Transverse colon (tissue), 4 donors: ENCODE measurements around the gene MGMT. TPM values are rescaled to one million over a fixed set of nuclear protein-coding genes. Genes with fewer than 3 reads are reported as not detected.
"Not testable (repeated sequence)": the region's sequence is repeated elsewhere in the genome, so short reads cannot be mapped to it uniquely, and the experiment has no call there.

Source experiments
- DNase-seq: peaks from one replicate; pipeline ENCODE4 v3.0.0-alpha.2; 2019
- H3K27ac ChIP-seq, 4 donors: fragments of 200-600 bp; sonication (generic); 2 replicates each; pipeline ENCODE4 v1.5.1; 2016 to 2018; ENCODE audit warnings: inconsistent platforms in 4 of 4
- H3K27me3 ChIP-seq: fragments of 200-600 bp; sonication (generic); 2 replicates; pipeline ENCODE4 v1.5.1; 2017; ENCODE audit warnings: inconsistent platforms
- H3K36me3 ChIP-seq, 4 donors: fragments of 200-600 bp; sonication (generic); 2 replicates each; pipeline ENCODE4 v1.5.1; 2017 to 2019; ENCODE audit warnings: inconsistent platforms in 4 of 4
- H3K4me1 ChIP-seq, 4 donors: fragments of 200-600 bp; sonication (generic); 2 replicates each; pipeline ENCODE4 v1.5.1; 2017 to 2020; ENCODE audit warnings: inconsistent platforms in 4 of 4
- H3K4me3 ChIP-seq, 4 donors: fragments of 200-600 bp; sonication (generic); 1 replicate in 1 of 4; 2 replicates in 3 of 4; pipeline versions ENCODE4 v1.5.1 to v1.6.1; 2017 to 2019; ENCODE audit warnings: inconsistent platforms in 4 of 4
- H3K9me3 ChIP-seq, 2 donors: fragments of 200-600 bp; sonication (generic); 2 replicates each; pipeline ENCODE4 v1.5.1; 2017 to 2019; ENCODE audit warnings: inconsistent platforms in 2 of 2
- EP300 ChIP-seq: sonication (generic); formaldehyde crosslinking; IDR thresholded peaks from one replicate; pipeline ENCODE4 v1.6.1; 2017; ENCODE audit warnings: antibody characterized with exemption, low read depth
- POLR2A ChIP-seq: fragments of 450-650 bp; IDR thresholded peaks from one replicate; pipeline ENCODE4 v1.6.1; 2016; ENCODE audit warnings: antibody characterized with exemption, mild to moderate bottlenecking, moderate library complexity
- POLR2AphosphoS5 ChIP-seq, 3 donors: sonication (generic); formaldehyde crosslinking; IDR thresholded peaks; one replicate each; pipeline ENCODE4 v1.6.1; 2016; ENCODE audit warnings: antibody characterized with exemption in 3 of 3
- WGBS, 2 donors: methylation state at CpG; one replicate each; pipeline ENCODE4 v1.1.5; 2018; ENCODE audit warnings: low coverage in 1 of 2; 5-methylcytosine and 5-hydroxymethylcytosine counted together
- in situ Hi-C, 4 donors: fragments of 200-750 bp; cut with MboI; loops; one replicate each; pipeline versions ENCODE4 v1.15.0 to v1.15.1; 2017; ENCODE audit warnings: low sequenced_read_pairs in 3 of 4, low pct_ligation_motif_present in 1 of 4, low pct_unique_long_range_greater_than_20kb in 1 of 4
- intact Hi-C: fragments of 100-400 bp; cut with DNase I; formaldehyde crosslinking; loops from one replicate; pipeline ENCODE4 v1.15.1; 2023; ENCODE audit warnings: low total_unique reads
- total RNA-seq, 4 donors: library from RNA; depleted of rRNA; stranded (reverse); fragments of >200 nt; gene quantifications; one replicate each; pipeline ENCODE4 v1.1.0, GENCODE V29; 2016
- TF ChIP-seq, protein P1 (sequence below), 5 experiments: fragments of 200-600 bp in 3 of 5; fragments of 450-650 bp in 2 of 5; sonication (generic) in 3 of 5; IDR thresholded peaks; 1 replicate in 2 of 5; 2 replicates in 3 of 5; pipeline ENCODE4 v1.5.1; 2016 to 2017; ENCODE audit warnings: antibody characterized with exemption in 5 of 5, inconsistent platforms in 3 of 5, mild to moderate bottlenecking in 2 of 5, moderate library complexity in 1 of 5

MGMT gene
- total RNA-seq, 4 donors from 2014 or later = 6.6 to 28.9 (median 14.0) TPM

DNA sequence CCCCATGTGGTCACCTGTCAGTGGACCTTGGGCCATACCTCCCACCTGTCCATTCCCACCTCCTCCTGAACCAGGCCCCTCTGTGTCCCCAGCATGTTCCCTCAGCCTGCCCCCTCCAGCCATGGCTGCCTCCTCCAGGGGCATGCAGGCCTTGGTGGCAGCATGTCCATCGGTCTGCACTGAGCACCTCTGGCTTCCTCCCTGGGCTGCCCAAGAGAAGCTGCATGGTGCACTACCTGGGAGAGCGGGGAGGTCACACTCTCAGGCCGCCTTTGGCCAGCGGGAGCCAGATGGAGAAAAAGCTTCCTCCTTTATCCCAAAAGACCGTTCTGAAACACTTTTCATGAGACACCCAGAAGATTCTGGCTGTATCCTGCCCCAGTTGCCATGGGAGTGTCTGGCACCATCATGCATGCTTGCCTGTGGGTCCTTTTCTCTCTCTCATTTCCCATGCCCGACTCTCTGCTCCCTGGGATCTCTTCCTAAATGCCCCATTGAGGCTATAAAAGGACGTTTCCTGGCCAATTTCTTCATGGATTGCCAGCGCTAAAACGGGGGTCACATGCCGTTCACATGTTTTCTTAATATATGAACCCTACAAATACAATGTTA is 45.5 kb upstream of the MGMT start:
- in situ Hi-C loops (no loop called here), intact Hi-C loops (no loop called here)
- WGBS, 2 donors = 83 to 88% methylated on average over 3 to 10 of the region's 10 CpGs
- Histone ChIP-seq H3K27me3 (no peaks in the 10 kb centered on the region), H3K9me3 (no peaks in the 10 kb centered on the region), H3K4me1 (no peaks in the 10 kb centered on the region), H3K36me3 (no peaks in the 10 kb centered on the region), H3K27ac (no peak overlapping the region), H3K4me3 (no peak overlapping the region)
- TF ChIP-seq, protein P1, sequence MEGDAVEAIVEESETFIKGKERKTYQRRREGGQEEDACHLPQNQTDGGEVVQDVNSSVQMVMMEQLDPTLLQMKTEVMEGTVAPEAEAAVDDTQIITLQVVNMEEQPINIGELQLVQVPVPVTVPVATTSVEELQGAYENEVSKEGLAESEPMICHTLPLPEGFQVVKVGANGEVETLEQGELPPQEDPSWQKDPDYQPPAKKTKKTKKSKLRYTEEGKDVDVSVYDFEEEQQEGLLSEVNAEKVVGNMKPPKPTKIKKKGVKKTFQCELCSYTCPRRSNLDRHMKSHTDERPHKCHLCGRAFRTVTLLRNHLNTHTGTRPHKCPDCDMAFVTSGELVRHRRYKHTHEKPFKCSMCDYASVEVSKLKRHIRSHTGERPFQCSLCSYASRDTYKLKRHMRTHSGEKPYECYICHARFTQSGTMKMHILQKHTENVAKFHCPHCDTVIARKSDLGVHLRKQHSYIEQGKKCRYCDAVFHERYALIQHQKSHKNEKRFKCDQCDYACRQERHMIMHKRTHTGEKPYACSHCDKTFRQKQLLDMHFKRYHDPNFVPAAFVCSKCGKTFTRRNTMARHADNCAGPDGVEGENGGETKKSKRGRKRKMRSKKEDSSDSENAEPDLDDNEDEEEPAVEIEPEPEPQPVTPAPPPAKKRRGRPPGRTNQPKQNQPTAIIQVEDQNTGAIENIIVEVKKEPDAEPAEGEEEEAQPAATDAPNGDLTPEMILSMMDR (IDR thresholded peaks at IDR 0.05) = no peak
- no peak for TF ChIP-seq EP300
- no peak for TF ChIP-seq POLR2AphosphoS5 (IDR thresholded peaks at IDR 0.05)
- TF ChIP-seq POLR2A = no peak
- DNase-seq = no peak

DNA sequence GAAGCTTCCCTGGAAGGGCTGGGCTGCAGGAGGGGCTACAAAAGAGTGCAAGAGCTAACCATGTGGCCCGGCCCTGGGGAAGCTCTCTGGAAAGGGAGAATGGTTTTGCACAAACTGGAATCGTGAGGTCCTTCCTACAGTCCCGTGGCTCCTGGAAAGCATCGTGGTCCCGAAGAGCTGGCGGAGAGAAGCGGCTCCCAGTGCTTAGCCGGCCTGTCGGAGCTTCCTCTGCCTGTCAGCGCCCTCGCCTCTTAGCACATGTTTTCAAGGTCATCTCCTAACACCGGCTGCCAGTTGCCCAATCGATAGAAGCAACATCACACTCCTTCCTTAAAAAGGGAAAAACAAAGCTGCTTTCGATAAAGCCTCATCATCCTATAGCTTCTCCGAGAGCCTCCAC is 42.1 kb upstream of the MGMT start:
- DNase-seq = no peak
- intact Hi-C loops = no loop called here

GRCh38 chr10:129426606-129427005 is 40.4 kb upstream of the MGMT start:
- DNase-seq = no peak
- intact Hi-C loops (no loop called here), in situ Hi-C loops (no loop called here)
- TF ChIP-seq POLR2AphosphoS5 (IDR thresholded peaks at IDR 0.05) = no peak
- no peak for TF ChIP-seq EP300
- TF ChIP-seq, protein P1 (IDR thresholded peaks at IDR 0.05) = no peak
- TF ChIP-seq POLR2A = no peak
- 37 to 67% methylated on average over 1 to 6 of the region's 6 CpGs for WGBS, 2 donors
- Histone ChIP-seq H3K9me3 (no peaks in the 10 kb centered on the region), H3K4me1 (no peaks in the 10 kb centered on the region), H3K27me3 (no peaks in the 10 kb centered on the region), H3K4me3 (no peak overlapping the region), H3K27ac (no peak overlapping the region), H3K36me3 (no peaks in the 10 kb centered on the region)

More for the DNA sequence above, 42.1 kb upstream of the MGMT start:
- H3K27me3 ChIP-seq = no peaks in the 10 kb centered on the region
- in situ Hi-C loops = no loop called here
- 84 to 100% methylated on average over 1 to 15 of the region's 15 CpGs for WGBS, 2 donors
- H3K4me3 ChIP-seq = no peak overlapping the region
- H3K4me1 ChIP-seq = no peaks in the 10 kb centered on the region
- H3K27ac ChIP-seq = no peak overlapping the region
- no peaks in the 10 kb centered on the region for H3K36me3 ChIP-seq
- no peak for TF ChIP-seq POLR2A
- TF ChIP-seq, protein P1 (IDR thresholded peaks at IDR 0.05) = no peak
- no peak for TF ChIP-seq EP300
- TF ChIP-seq POLR2AphosphoS5 (IDR thresholded peaks at IDR 0.05) = no peak
- H3K9me3 ChIP-seq = no peaks in the 10 kb centered on the region

DNA sequence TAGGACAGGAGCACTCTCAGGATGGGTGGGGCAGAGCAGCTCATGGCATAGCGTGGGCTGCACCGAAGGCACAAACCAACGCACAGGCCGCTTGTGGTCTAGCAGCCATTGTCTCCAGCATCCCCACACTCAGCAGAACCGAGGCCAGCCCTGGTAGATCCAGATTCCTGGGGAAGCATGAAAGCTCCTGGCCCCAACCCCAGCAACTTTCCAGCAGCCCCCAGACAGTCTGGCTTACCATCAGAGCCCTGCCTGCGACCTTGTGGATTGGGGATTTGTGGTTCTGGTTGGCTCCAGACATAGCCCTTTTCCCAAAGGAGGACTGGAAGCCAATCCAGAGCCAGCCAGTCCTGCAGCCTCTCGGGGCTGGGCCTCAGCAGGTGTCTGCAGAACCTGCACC is 33.8 kb upstream of the MGMT start:
- intact Hi-C loops = loop anchor here (10.0 kb wide), 1 partner anchor 1912 kb away; no protein-coding TSS in a partner anchor

GRCh38 chr10:129435724-129436123 is 31.3 kb upstream of the MGMT start:
- WGBS, 2 donors = 56 to 88% methylated on average over 3 to 4 of the region's 4 CpGs
- H3K4me3 ChIP-seq, in situ Hi-C loops, DNase-seq, H3K4me1 ChIP-seq, H3K36me3 ChIP-seq, H3K27ac ChIP-seq, H3K27me3 ChIP-seq, H3K9me3 ChIP-seq: not testable (repeated sequence)
- intact Hi-C loops = loop anchor here (10.0 kb wide), 1 partner anchor 1909 kb away; no protein-coding TSS in a partner anchor

More for the DNA sequence above, 33.8 kb upstream of the MGMT start:
- H3K4me1 ChIP-seq = no peaks in the 10 kb centered on the region
- in situ Hi-C loops = no loop called here
- no peaks in the 10 kb centered on the region for H3K27me3 ChIP-seq
- no peaks in the 10 kb centered on the region for H3K36me3 ChIP-seq
- H3K27ac ChIP-seq = no peak overlapping the region
- WGBS, 2 donors = 84% methylated on average over 7 of the region's 7 CpGs; no CpG with 5 or more reads in 1 of the 2 donors
- no peak for DNase-seq
- no peaks in the 10 kb centered on the region for H3K9me3 ChIP-seq
- TF ChIP-seq POLR2A (no peak), POLR2AphosphoS5 (IDR thresholded peaks at IDR 0.05) (no peak), EP300 (no peak)
- TF ChIP-seq, protein P1 (IDR thresholded peaks at IDR 0.05) = no peak
- H3K4me3 ChIP-seq = no peak overlapping the region
